ENCODE results near the gene DRAP1. TPM values are rescaled to one million over a fixed set of nuclear protein-coding genes. Genes with fewer than 3 reads are reported as not detected.
A peak's percentile ranks its signal among the peaks of the same experiment; 100 is the strongest.

Gene DRAP1
- total and polyA plus RNA-seq, 4 experiments from 2014 or later = 78.2 to 102 (median 84.6) TPM

- H3K36me3 Mint-ChIP-seq = peaks cover 4 to 5% of the 10 kb centered on the region in 2 donors
- DNase-seq = peak; percentile 77 to 91 (median 79)
- Histone ChIP-seq H3K27ac (ENCODE audit: low read depth, low read length) (peak overlapping the region; percentile 72), H3K4me1 (ENCODE audit: insufficient read depth, low read length) (peaks cover 24% of the 10 kb centered on the region), H3K9me3 (ENCODE audit: control insufficient read depth in 1 of 2, low read length in 2 of 2) (no peaks in the 10 kb centered on the region), H3K36me3 (ENCODE audit: insufficient read depth, low read length) (peaks cover 1% of the 10 kb centered on the region), H3K27me3 (ENCODE audit: insufficient read depth, low read length) (no peaks in the 10 kb centered on the region), H3K4me3 (ENCODE audit: low read length in 2 of 2) (peak overlapping the region; percentile 30 to 66)
- peak overlapping the region; percentile 84 to 98 (median 95) for H3K27ac Mint-ChIP-seq
- peak overlapping the region; percentile 73 to 90 (median 82) for H3K4me3 Mint-ChIP-seq
- intact Hi-C loops (cut with micrococcal nuclease) = loop anchor here (1.0 to 2.0 kb wide), 5 partner anchors 9 to 75 kb away; partner anchors contain the start of genes BANF1, C11orf68, CCDC85B and DRAP1
- H3K4me1 Mint-ChIP-seq = peaks cover 18 to 34% (median 25%) of the 10 kb centered on the region in 4 donors
- no peaks in the 10 kb centered on the region for H3K9me3 Mint-ChIP-seq
- H3K27me3 Mint-ChIP-seq = no peaks in the 10 kb centered on the region
- CTCF ChIA-PET (ENCODE audit: partially characterized antibody) = interaction anchor here (0.9 to 2.9 kb wide), 7 partner anchors 31 to 95 kb away, joined by 3 to 21 read pairs (median 7); partner anchors contain the start of genes CCDC85B and FIBP
- POLR2A ChIA-PET (ENCODE audit: partially characterized antibody) = interaction anchor here (0.6 to 14.1 kb wide), 14 partner anchors 9 to 334 kb away, joined by 3 to 320 read pairs (median 5); partner anchors contain the start of genes BANF1, C11orf68, CCDC85B and DRAP1
These were observed 8.7 kb downstream of the DRAP1 start for GRCh38 chr11:65927904-65928397.

DNA sequence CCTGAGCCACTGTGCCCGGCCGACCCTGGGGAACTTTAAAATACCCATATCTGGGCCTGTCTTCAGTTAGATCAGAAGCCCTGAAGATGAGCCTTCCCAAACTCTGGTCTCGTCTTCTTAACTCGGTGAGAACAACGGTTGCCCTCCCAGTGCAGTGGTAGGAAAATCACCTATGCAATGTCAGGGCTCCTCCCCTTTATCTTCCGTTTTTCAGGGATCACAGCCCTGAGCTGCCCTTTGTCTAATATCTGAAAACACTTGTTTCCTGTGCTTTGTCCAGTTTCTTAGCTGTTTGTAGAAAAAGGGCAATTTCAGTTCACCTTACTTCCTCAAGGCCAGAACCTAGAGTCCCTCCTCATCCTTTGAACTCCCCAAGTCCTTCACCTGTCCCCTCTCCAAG lies 9.4 kb downstream of the DRAP1 start:
- Histone ChIP-seq H3K9me3 (ENCODE audit: control insufficient read depth in 1 of 2, low read length in 2 of 2) (no peaks in the 10 kb centered on the region), H3K36me3 (ENCODE audit: insufficient read depth, low read length) (no peaks in the 10 kb centered on the region), H3K27me3 (ENCODE audit: insufficient read depth, low read length) (no peaks in the 10 kb centered on the region), H3K4me1 (ENCODE audit: insufficient read depth, low read length) (peaks cover 24% of the 10 kb centered on the region), H3K27ac (ENCODE audit: low read depth, low read length) (peak overlapping the region; percentile 72), H3K4me3 (ENCODE audit: low read length in 2 of 2) (peak overlapping the region in 1 of 2 donors; percentile 66)
- Mint-ChIP-seq H3K9me3 (no peaks in the 10 kb centered on the region), H3K4me3 (peak overlapping the region; percentile 15 to 90 (median 80)), H3K27ac (peak overlapping the region; percentile 84 to 98 (median 95)), H3K4me1 (peaks cover 17 to 29% (median 22%) of the 10 kb centered on the region in 4 donors), H3K36me3 (no peaks in the 10 kb centered on the region), H3K27me3 (no peaks in the 10 kb centered on the region)
- no peak for DNase-seq
- ChIA-PET POLR2A (ENCODE audit: partially characterized antibody) (interaction anchor here (1.1 to 14.1 kb wide), 9 partner anchors 10 to 74 kb away, joined by 4 to 320 read pairs (median 6); partner anchors contain the start of genes BANF1, C11orf68, CCDC85B and DRAP1), CTCF (ENCODE audit: partially characterized antibody) (interaction anchor here (0.6 to 2.9 kb wide), 6 partner anchors 30 to 100 kb away, joined by 3 to 21 read pairs (median 7); partner anchors contain the start of genes CCDC85B and FIBP)
- intact Hi-C loops (cut with micrococcal nuclease) = loop anchor here (1.0 to 2.0 kb wide), 5 partner anchors 9 to 74 kb away; partner anchors contain the start of genes BANF1, C11orf68, CCDC85B and DRAP1

DNA sequence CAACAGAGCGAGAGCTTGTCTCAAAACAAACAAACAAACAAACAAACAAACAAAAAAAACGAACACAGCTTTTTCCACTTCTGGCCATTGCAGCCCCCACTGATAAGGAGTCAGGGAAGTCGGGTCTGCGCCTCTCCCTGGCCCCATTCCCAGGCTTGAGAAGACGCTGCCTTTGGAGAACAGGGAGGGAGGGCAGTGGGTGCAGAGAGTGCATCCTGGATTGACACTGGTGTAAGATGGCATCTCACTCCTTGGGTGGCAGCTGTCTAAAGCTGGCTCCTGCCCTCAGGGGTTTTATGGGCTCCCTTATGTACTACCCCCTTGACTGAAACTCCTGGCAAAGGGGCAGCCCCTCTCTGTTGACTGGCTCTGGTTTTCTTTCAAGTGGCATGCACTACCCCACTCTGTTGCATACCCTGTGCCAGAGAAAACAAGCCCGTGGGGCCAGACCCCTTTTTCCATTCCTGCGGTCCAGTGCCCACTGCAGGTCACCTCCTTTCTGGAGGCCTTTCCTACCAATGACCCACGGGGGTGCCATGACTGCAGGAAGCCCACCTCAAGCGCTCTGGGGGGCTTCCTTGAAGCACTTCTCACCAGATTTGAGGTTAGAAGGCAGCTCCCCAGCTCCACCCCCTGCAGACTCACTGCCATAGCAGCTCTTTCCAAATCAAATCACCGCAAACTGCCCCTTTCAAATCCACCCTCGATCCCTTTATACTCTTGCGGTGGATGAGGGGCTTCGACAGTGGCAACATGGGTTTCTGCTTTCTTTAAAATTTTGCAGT lies 12.7 kb downstream of the DRAP1 start:
- Mint-ChIP-seq H3K4me1 (peaks cover 15 to 27% (median 20%) of the 10 kb centered on the region in 4 donors), H3K9me3 (no peaks in the 10 kb centered on the region), H3K27ac (peak overlapping the region in 1 of 7 donors; percentile 70), H3K36me3 (no peaks in the 10 kb centered on the region), H3K4me3 (no peak overlapping the region), H3K27me3 (no peaks in the 10 kb centered on the region)
- intact Hi-C loops (cut with micrococcal nuclease) = no loop called here
- Histone ChIP-seq H3K36me3 (ENCODE audit: insufficient read depth, low read length) (no peaks in the 10 kb centered on the region), H3K4me1 (ENCODE audit: insufficient read depth, low read length) (peaks cover 23% of the 10 kb centered on the region), H3K4me3 (ENCODE audit: low read length in 2 of 2) (no peak overlapping the region), H3K9me3 (ENCODE audit: control insufficient read depth in 1 of 2, low read length in 2 of 2) (no peaks in the 10 kb centered on the region), H3K27ac (ENCODE audit: low read depth, low read length) (no peak overlapping the region), H3K27me3 (ENCODE audit: insufficient read depth, low read length) (no peaks in the 10 kb centered on the region)
- CTCF ChIA-PET (ENCODE audit: partially characterized antibody) = interaction anchor here (1.0 to 2.9 kb wide), 3 partner anchors 41 to 54 kb away, joined by 3 to 17 read pairs (median 8); partner anchors contain the start of gene CCDC85B
- DNase-seq = no peak
- POLR2A ChIA-PET (ENCODE audit: partially characterized antibody) = interaction anchor here (1.0 to 1.7 kb wide), 3 partner anchors 12 to 41 kb away, joined by 3 to 5 read pairs (median 4); partner anchors contain the start of genes C11orf68 and CCDC85B

- no peaks in the 10 kb centered on the region for H3K36me3 Mint-ChIP-seq
- no peak overlapping the region for H3K27ac Mint-ChIP-seq
- no peaks in the 10 kb centered on the region for H3K27me3 ChIP-seq (ENCODE audit: insufficient read depth, low read length)
- H3K4me3 ChIP-seq (ENCODE audit: low read length in 2 of 2) = no peak overlapping the region
- H3K9me3 ChIP-seq (ENCODE audit: control insufficient read depth in 1 of 2, low read length in 2 of 2) = no peaks in the 10 kb centered on the region
- peaks cover 18% of the 10 kb centered on the region for H3K4me1 ChIP-seq (ENCODE audit: insufficient read depth, low read length)
- peaks cover 11 to 21% (median 15%) of the 10 kb centered on the region in 4 donors for H3K4me1 Mint-ChIP-seq
- ChIA-PET POLR2A (ENCODE audit: partially characterized antibody) (interaction anchor here (1.1 to 1.7 kb wide), 2 partner anchors 13 to 42 kb away, joined by 3 to 5 read pairs; partner anchors contain the start of gene CCDC85B), CTCF (ENCODE audit: partially characterized antibody) (interaction anchor here (0.5 to 2.9 kb wide), 3 partner anchors 11 to 47 kb away, joined by 3 to 17 read pairs (median 8); partner anchors contain the start of gene CCDC85B)
- no peak overlapping the region for H3K4me3 Mint-ChIP-seq
- DNase-seq = no peak
- H3K27ac ChIP-seq (ENCODE audit: low read depth, low read length) = no peak overlapping the region
- no peaks in the 10 kb centered on the region for H3K36me3 ChIP-seq (ENCODE audit: insufficient read depth, low read length)
- no peaks in the 10 kb centered on the region for H3K27me3 Mint-ChIP-seq
- intact Hi-C loops (cut with micrococcal nuclease) = no loop called here
- H3K9me3 Mint-ChIP-seq = no peaks in the 10 kb centered on the region
These were observed 13.3 kb downstream of the DRAP1 start for GRCh38 chr11:65932558-65932919.

DNA sequence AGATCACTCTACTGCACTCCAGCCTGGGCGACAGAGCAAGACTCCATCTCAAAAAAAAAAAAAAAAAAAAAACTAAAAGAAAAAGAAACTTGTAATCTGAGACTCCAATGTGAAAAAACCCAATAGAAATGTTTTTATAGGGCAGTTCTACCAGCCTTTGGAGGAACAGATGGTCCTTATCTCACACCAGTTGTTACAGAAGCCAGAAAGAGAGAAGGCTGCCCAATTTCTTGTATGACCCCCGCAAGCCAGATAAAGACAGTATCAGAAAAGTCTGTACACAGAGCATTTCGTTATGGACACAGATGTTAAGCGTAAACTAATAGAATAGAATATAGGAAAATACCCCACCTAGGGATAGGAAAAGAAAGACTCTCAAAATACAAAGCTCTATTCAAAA lies 14.8 kb downstream of the DRAP1 start:
- CTCF ChIA-PET (ENCODE audit: partially characterized antibody) = interaction anchor here (1.0 to 1.5 kb wide), 3 partner anchors 42 to 88 kb away, joined by 4 to 5 read pairs (median 4); partner anchors contain the start of gene CCDC85B

GRCh38 chr11:65937766-65938165 lies 18.5 kb downstream of the DRAP1 start:
- Histone ChIP-seq H3K27me3 (ENCODE audit: insufficient read depth, low read length) (no peaks in the 10 kb centered on the region), H3K4me3 (ENCODE audit: low read length in 2 of 2) (no peak overlapping the region), H3K9me3 (ENCODE audit: control insufficient read depth in 1 of 2, low read length in 2 of 2) (no peaks in the 10 kb centered on the region), H3K36me3 (ENCODE audit: insufficient read depth, low read length) (no peaks in the 10 kb centered on the region), H3K27ac (ENCODE audit: low read depth, low read length) (no peak overlapping the region), H3K4me1 (ENCODE audit: insufficient read depth, low read length) (no peaks in the 10 kb centered on the region)
- Mint-ChIP-seq H3K9me3 (no peaks in the 10 kb centered on the region), H3K4me1 (no peaks in the 10 kb centered on the region), H3K4me3 (no peak overlapping the region), H3K27ac (no peak overlapping the region), H3K27me3 (no peaks in the 10 kb centered on the region), H3K36me3 (no peaks in the 10 kb centered on the region)
- ChIA-PET CTCF (ENCODE audit: partially characterized antibody) (interaction anchor here (1.4 to 2.4 kb wide), 2 partner anchors 49 to 53 kb away, joined by 3 to 11 read pairs; partner anchors contain the start of gene FIBP), POLR2A (ENCODE audit: partially characterized antibody) (interaction anchor here (1.5 kb wide), 1 partner anchor 10 kb away, joined by 4 read pairs; no protein-coding TSS in a partner anchor)
- no peak for DNase-seq
- intact Hi-C loops (cut with micrococcal nuclease) = no loop called here

More for the DNA sequence above, 14.8 kb downstream of the DRAP1 start:
- H3K4me3 ChIP-seq (ENCODE audit: low read length in 2 of 2) = no peak overlapping the region
- no peaks in the 10 kb centered on the region for H3K27me3 Mint-ChIP-seq
- H3K36me3 ChIP-seq (ENCODE audit: insufficient read depth, low read length) = no peaks in the 10 kb centered on the region
- no peak overlapping the region for H3K4me3 Mint-ChIP-seq
- H3K9me3 Mint-ChIP-seq = no peaks in the 10 kb centered on the region
- no peaks in the 10 kb centered on the region for H3K9me3 ChIP-seq (ENCODE audit: control insufficient read depth in 1 of 2, low read length in 2 of 2)
- H3K4me1 ChIP-seq (ENCODE audit: insufficient read depth, low read length) = peaks cover 3% of the 10 kb centered on the region
- H3K4me1 Mint-ChIP-seq = peaks cover 0 to 6% (median 2%) of the 10 kb centered on the region in 4 donors
- H3K36me3 Mint-ChIP-seq = no peaks in the 10 kb centered on the region
- intact Hi-C loops (cut with micrococcal nuclease) = no loop called here
- no peak overlapping the region for H3K27ac Mint-ChIP-seq
- no peak for DNase-seq
- H3K27ac ChIP-seq (ENCODE audit: low read depth, low read length) = no peak overlapping the region
- H3K27me3 ChIP-seq (ENCODE audit: insufficient read depth, low read length) = no peaks in the 10 kb centered on the region
- POLR2A ChIA-PET (ENCODE audit: partially characterized antibody) = no interaction called here
